IPS-20b (cell line): ENCODE results near the gene ARHGAP30.
"Not testable (repeated sequence)": the region's sequence is repeated elsewhere in the genome, so short reads cannot be mapped to it uniquely, and the experiment has no call there.

Experiments used
- H3K27ac ChIP-seq: one replicate; pipeline ENCODE4 v1.5.1; 2013; ENCODE audit warnings: low read length
- H3K27me3 ChIP-seq: 2 replicates; pipeline ENCODE4 v1.6.1; 2013; ENCODE audit warnings: mild to moderate bottlenecking, low read length, inconsistent platforms; ENCODE audit not compliant: insufficient read depth
- H3K36me3 ChIP-seq: 2 replicates; pipeline ENCODE4 v1.6.1; 2013; ENCODE audit warnings: low read depth, mild to moderate bottlenecking, inconsistent platforms, low read length, moderate library complexity; ENCODE audit not compliant: insufficient read depth
- H3K4me1 ChIP-seq: 2 replicates; pipeline ENCODE4 v1.6.1; 2013; ENCODE audit warnings: mild to moderate bottlenecking, control low read depth, inconsistent platforms, low read length, moderate library complexity; ENCODE audit not compliant: insufficient read depth
- H3K4me3 ChIP-seq: 2 replicates; pipeline ENCODE4 v1.5.1; 2013; ENCODE audit warnings: mild to moderate bottlenecking, low read length, inconsistent platforms
- H3K9ac ChIP-seq: 2 replicates; pipeline ENCODE4 v1.6.1; 2013; ENCODE audit warnings: low read depth, mild to moderate bottlenecking, inconsistent platforms, low read length, moderate library complexity
- H3K9me3 ChIP-seq: 2 replicates; pipeline ENCODE4 v1.6.1; 2013; ENCODE audit warnings: mild to moderate bottlenecking, low read depth, low read length, inconsistent platforms; ENCODE audit not compliant: insufficient read depth

ARHGAP30 gene

GRCh38 chr1:161077426-161077825 lies 7.7 kb upstream of the ARHGAP30 start:
- H3K4me3 ChIP-seq: no peak overlapping the region
- H3K27me3 ChIP-seq: no peaks in the 10 kb centered on the region
- H3K27ac ChIP-seq: no peak overlapping the region
- no peaks in the 10 kb centered on the region for H3K36me3 ChIP-seq
- H3K4me1 ChIP-seq: 0 out of 2 replicates have a peak, but pooled peaks cover 4% of the 10 kb centered on the region
- H3K9ac ChIP-seq: no peak overlapping the region
- H3K9me3 ChIP-seq: no peaks in the 10 kb centered on the region

- H3K4me1 ChIP-seq: 0 out of 2 replicates have a peak, but pooled peaks cover 4% of the 10 kb centered on the region
Observed at GRCh38 chr1:161076410-161076809, 6.7 kb upstream of the ARHGAP30 start.

DNA sequence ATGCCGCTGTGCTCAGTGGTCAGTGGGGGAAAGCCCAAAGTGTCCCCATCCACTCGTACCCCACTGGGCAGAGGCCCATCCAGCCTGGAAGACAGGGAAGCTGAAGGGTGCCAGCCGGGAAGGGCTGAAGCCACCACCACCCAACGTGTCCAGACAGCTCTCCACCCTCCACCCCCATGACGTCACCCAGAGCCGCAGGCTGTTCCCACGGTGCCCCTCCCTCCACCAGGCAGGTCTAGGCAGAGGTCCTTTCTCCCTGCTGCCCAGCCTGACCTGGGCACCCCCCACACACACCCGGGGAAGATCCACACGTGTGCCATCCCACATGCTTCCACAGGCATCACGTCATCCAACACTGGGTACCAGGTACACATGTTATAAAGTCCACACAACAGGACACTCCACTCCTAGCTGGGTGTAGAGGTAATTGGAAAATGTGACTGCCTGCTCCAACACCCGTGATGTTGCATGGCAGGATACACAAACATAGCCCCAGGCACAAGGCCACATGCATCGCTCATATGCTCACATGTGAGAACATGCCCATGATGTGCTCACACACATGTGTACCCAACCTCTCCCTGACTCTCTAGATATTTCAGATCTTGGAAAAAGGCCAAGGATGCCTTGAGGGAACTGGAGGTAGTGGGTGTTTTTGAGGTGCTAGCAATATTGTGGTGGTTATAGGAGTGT lies 5.1 kb upstream of the ARHGAP30 start:
- Histone ChIP-seq H3K27ac (no peak overlapping the region), H3K9ac (no peak overlapping the region), H3K36me3 (no peaks in the 10 kb centered on the region), H3K4me3 (no peak overlapping the region), H3K9me3 (no peaks in the 10 kb centered on the region), H3K4me1 (no peaks in the 10 kb centered on the region), H3K27me3 (no peaks in the 10 kb centered on the region)

More at GRCh38 chr1:161076410-161076809, 6.7 kb upstream of the ARHGAP30 start:
- Histone ChIP-seq H3K4me3 (no peak overlapping the region), H3K27me3 (no peaks in the 10 kb centered on the region), H3K9me3 (no peaks in the 10 kb centered on the region), H3K36me3 (no peaks in the 10 kb centered on the region), H3K27ac (no peak overlapping the region), H3K9ac (no peak overlapping the region; the same call in 1 of the 2 replicates)

- no peak overlapping the region for H3K9ac ChIP-seq
- H3K27me3 ChIP-seq: no peaks in the 10 kb centered on the region
- no peaks in the 10 kb centered on the region for H3K36me3 ChIP-seq
- no peak overlapping the region for H3K4me3 ChIP-seq
- H3K4me1 ChIP-seq: no peaks in the 10 kb centered on the region
- no peaks in the 10 kb centered on the region for H3K9me3 ChIP-seq
- no peak overlapping the region for H3K27ac ChIP-seq
Observed at GRCh38 chr1:161073474-161074121, 3.9 kb upstream of the ARHGAP30 start.

DNA sequence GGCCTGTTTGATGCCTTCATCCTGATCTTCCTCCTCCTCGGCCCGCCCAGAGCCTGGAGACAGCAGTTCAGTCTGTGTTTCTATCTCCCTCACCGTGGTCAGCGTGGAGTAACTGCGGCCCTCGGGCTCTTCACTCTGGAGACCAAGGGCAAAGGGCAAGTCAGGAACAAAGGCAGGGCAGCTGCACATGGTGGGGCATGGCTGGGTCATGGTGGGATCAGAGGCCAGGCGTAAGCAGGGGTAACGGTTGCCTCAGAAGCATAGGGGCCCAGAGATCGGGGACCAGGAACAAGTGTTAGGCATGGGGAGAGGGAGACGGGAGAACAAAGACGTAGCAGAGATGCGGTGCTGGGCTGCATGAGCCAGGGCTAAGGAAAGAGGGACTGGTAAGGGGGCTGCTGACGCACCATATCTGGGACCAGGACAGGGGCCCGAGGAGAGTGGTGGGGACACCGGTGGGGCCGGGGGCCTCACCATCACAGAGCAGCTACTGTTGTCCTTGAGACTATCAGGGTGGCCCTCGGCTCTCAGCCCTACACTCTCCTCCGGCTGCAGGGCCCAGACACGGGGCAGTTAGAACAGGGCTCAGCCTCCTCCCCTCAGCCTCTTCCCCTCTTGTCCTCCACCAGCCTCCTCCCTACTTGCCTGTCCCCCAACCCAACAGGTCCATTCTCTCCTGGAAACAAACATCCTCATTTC lies 3.2 kb upstream of the ARHGAP30 start:
- Histone ChIP-seq H3K4me1 (no peaks in the 10 kb centered on the region), H3K27me3 (no peaks in the 10 kb centered on the region), H3K9me3 (no peaks in the 10 kb centered on the region), H3K36me3 (no peaks in the 10 kb centered on the region), H3K4me3 (no peak overlapping the region), H3K27ac (no peak overlapping the region), H3K9ac (no peak overlapping the region)

GRCh38 chr1:161071886-161072371 lies 2.2 kb upstream of the ARHGAP30 start:
- no peaks in the 10 kb centered on the region for H3K9me3 ChIP-seq
- no peak overlapping the region for H3K4me3 ChIP-seq
- no peak overlapping the region for H3K27ac ChIP-seq
- H3K9ac ChIP-seq: no peak overlapping the region
- no peaks in the 10 kb centered on the region for H3K4me1 ChIP-seq
- no peaks in the 10 kb centered on the region for H3K36me3 ChIP-seq
- H3K27me3 ChIP-seq: no peaks in the 10 kb centered on the region

DNA sequence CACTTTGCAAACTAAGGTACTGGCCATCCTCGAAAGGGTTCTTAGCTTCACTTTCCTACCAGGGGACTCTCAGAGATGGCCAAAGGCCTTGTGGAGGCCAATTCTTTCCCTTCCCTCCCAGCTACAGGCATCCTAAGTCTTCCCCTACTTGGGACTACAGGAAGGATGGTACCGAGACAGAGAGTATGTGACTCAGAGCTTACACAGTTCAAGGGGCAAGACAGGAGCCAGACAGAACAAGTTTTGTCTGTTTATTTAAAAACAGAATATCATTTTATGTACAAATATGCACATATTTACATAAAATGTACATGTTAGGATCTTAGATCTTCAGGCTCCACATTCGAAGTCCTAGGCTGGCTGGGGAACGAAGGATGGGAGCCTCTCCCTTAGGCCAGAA lies 1.1 kb upstream of the ARHGAP30 start:
- Histone ChIP-seq H3K27ac (no peak overlapping the region), H3K4me1 (no peaks in the 10 kb centered on the region), H3K4me3 (no peak overlapping the region), H3K9ac (no peak overlapping the region), H3K27me3 (no peaks in the 10 kb centered on the region), H3K36me3 (no peaks in the 10 kb centered on the region), H3K9me3 (no peaks in the 10 kb centered on the region)

- no peaks in the 10 kb centered on the region for H3K36me3 ChIP-seq
- H3K9ac ChIP-seq: no peak overlapping the region
- H3K27me3 ChIP-seq: no peaks in the 10 kb centered on the region
- no peak overlapping the region for H3K4me3 ChIP-seq
- H3K27ac ChIP-seq: no peak overlapping the region
- H3K9me3 ChIP-seq: no peaks in the 10 kb centered on the region
- no peaks in the 10 kb centered on the region; the same call in 1 of the 2 replicates for H3K4me1 ChIP-seq
Observed at GRCh38 chr1:161069241-161069640, 450 bp downstream of the ARHGAP30 start.

DNA sequence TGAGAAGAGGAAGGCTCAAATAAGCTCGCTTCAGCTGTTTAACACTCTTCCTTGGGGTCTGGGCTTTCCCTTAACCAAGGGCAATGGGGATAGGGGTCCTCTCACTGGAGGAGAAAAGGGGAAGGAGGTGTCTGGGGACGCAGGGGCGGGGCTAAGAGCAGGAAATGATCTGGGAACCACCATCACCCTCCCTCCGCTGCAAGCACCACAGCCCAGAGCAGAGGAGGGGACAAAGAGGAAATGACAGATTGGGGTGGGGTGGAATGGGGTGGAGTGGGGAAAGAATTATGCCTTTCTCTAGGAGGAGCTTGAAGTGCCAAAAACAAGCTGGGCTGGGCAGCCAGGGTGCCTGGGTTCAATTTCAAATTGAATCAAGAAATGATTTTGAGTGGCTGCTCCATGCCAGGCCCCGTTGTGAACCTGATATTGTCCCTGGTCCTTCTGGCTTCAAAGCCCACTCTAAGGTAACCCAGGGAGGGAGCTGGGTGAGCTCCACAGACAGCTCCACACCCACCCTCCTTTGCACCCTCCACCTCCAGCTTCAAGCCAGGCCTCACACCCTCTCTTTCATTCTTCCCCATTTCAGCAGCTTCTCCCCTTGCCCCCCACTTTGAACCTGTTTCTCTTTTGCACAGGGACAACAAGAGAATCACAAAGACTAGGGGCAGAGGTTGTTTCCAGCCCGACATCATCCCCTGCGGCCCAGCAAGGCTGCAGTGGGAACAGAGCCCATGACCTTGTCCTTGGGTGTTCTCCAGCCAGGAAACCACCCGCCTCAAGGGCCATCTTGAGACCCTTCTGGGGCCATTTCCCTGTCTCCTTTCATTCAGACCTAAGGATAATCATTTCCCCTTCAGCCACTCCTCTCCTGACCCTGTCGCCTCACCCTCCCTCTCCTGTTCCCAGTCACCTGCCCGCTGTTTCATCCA lies 1.1 kb downstream of the ARHGAP30 start:
- Histone ChIP-seq H3K9ac (no peak overlapping the region), H3K36me3 (no peaks in the 10 kb centered on the region), H3K27me3 (no peaks in the 10 kb centered on the region), H3K4me3 (no peak overlapping the region), H3K4me1 (no peaks in the 10 kb centered on the region; the same call in none of the 2 replicates), H3K9me3 (no peaks in the 10 kb centered on the region), H3K27ac (no peak overlapping the region)

GRCh38 chr1:161066694-161067093 lies 3.0 kb downstream of the ARHGAP30 start:
- Histone ChIP-seq H3K36me3 (no peaks in the 10 kb centered on the region), H3K27ac (no peak overlapping the region), H3K9ac (no peak overlapping the region), H3K27me3 (no peaks in the 10 kb centered on the region), H3K9me3 (no peaks in the 10 kb centered on the region), H3K4me1 (no peaks in the 10 kb centered on the region; the same call in none of the 2 replicates), H3K4me3 (no peak overlapping the region)

- not testable (repeated sequence) for H3K27me3 ChIP-seq, H3K27ac ChIP-seq, H3K36me3 ChIP-seq, H3K9ac ChIP-seq, H3K4me1 ChIP-seq, H3K4me3 ChIP-seq, H3K9me3 ChIP-seq
Observed at GRCh38 chr1:161065681-161066080, 4.0 kb downstream of the ARHGAP30 start.
